ENCODE results near the gene KIF2A.

- TF ChIP-seq CTCF (IDR thresholded peaks at IDR 0.05; ENCODE audit: low read depth, low read length) (no peak), MYC (IDR thresholded peaks at IDR 0.05; ENCODE audit: low read depth, low read length) (no peak), POLR2A (IDR thresholded peaks at IDR 0.05; ENCODE audit: extremely low read depth, insufficient read length) (no peak)
Measured at GRCh38 chr5:62371409-62371808, 65.4 kb downstream of the KIF2A start.
